ENCODE measurements around the gene CABP2.

Gene CABP2

DNA sequence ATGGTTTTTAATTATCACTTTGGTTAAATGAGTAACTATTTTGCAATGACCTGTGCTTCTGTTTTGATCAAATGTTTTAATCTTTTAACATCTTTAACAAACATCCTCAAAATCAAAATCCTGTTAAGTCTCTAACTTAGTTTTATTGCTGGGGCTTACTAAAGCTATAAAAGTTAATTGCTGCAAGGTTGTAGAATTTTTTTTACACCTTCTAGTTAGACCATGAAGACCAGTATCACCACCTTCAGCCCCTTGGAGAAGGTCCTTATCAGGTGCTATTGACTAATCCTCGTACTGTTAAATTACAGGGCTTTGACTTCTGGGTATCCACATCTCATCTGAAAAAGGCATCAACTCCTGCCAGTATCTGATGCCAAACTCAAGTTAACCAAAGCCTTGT is 12.3 kb upstream of the CABP2 start:
- Histone ChIP-seq H3K27ac (no peak overlapping the region), H3K27me3 (peaks cover 2% of the 10 kb centered on the region), H3K36me3 (no peaks in the 10 kb centered on the region), H3K9me3 (peaks cover 6% of the 10 kb centered on the region), H3K4me1 (ENCODE audit: control insufficient read depth in 1 of 2, insufficient read depth in 1 of 2, low read depth in 1 of 2, low read length in 1 of 2) (no peaks in the 10 kb centered on the region), H3K4me3 (ENCODE audit: low read depth in 1 of 2, low read length in 1 of 2) (no peak overlapping the region)
- TF ChIP-seq, protein P1, sequence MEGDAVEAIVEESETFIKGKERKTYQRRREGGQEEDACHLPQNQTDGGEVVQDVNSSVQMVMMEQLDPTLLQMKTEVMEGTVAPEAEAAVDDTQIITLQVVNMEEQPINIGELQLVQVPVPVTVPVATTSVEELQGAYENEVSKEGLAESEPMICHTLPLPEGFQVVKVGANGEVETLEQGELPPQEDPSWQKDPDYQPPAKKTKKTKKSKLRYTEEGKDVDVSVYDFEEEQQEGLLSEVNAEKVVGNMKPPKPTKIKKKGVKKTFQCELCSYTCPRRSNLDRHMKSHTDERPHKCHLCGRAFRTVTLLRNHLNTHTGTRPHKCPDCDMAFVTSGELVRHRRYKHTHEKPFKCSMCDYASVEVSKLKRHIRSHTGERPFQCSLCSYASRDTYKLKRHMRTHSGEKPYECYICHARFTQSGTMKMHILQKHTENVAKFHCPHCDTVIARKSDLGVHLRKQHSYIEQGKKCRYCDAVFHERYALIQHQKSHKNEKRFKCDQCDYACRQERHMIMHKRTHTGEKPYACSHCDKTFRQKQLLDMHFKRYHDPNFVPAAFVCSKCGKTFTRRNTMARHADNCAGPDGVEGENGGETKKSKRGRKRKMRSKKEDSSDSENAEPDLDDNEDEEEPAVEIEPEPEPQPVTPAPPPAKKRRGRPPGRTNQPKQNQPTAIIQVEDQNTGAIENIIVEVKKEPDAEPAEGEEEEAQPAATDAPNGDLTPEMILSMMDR (IDR thresholded peaks at IDR 0.05), result no peak

DNA sequence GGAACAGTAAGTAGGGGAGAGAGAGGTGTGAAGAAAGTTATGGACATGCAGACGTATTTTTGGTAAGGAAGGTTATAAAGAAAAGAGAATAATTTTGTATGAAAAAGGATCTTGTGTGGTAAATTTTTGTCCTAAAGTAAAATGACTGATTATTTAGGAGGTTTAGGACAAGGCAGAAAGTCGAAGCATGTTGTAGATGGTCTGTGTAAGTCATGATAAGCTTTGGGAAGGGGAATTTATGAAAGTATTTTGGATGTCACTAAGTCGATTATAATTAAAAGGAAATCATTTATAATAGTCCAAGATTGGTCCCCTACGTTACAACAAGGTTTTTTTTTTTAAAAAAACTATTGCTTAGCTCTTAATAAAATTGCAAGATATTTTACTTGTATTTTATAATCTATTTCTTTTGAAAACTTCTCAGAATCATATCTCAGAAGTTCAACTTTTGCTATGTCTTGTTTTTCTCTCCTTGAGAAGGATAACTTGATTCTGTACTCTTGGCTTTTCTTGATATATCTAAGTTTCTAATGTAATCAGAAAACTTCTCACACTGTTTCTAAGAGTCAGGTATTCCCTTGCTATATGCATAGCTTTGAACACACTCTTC is 10.9 kb upstream of the CABP2 start:
- H3K4me3 ChIP-seq (ENCODE audit: low read depth in 1 of 2, low read length in 1 of 2), result no peak overlapping the region
- H3K27me3 ChIP-seq, result peaks cover 16% of the 10 kb centered on the region
- peaks cover 6% of the 10 kb centered on the region for H3K9me3 ChIP-seq
- H3K36me3 ChIP-seq, result no peaks in the 10 kb centered on the region
- H3K4me1 ChIP-seq (ENCODE audit: control insufficient read depth in 1 of 2, insufficient read depth in 1 of 2, low read depth in 1 of 2, low read length in 1 of 2), result no peaks in the 10 kb centered on the region
- TF ChIP-seq, protein P1 (IDR thresholded peaks at IDR 0.05), result no peak
- H3K27ac ChIP-seq, result no peak overlapping the region

DNA sequence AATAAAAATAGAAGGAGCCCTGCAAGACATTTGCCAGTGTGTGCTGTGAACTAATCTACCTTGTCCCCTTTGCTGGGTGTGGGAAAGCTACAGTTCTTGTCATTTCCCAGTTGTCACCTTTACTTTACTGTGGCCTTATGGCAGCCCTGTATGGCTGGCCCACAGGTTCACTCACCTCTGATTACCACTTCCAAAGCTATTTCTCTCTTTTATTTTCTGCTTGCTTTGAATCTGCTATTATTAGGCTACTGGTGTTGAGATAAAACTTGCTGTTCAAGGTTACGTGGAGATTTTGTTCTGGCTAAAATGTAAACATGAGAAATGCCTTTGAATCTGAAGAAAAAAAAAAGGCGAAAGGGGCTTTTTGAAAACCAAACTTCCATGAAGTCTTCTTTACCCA is 9.6 kb upstream of the CABP2 start:
- Histone ChIP-seq H3K4me1 (ENCODE audit: control insufficient read depth in 1 of 2, insufficient read depth in 1 of 2, low read depth in 1 of 2, low read length in 1 of 2) (no peaks in the 10 kb centered on the region), H3K9me3 (peaks cover 6% of the 10 kb centered on the region), H3K4me3 (ENCODE audit: low read depth in 1 of 2, low read length in 1 of 2) (no peak overlapping the region), H3K36me3 (no peaks in the 10 kb centered on the region), H3K27ac (no peak overlapping the region), H3K27me3 (peaks cover 23% of the 10 kb centered on the region)
- TF ChIP-seq, protein P1 (IDR thresholded peaks at IDR 0.05), result no peak

DNA sequence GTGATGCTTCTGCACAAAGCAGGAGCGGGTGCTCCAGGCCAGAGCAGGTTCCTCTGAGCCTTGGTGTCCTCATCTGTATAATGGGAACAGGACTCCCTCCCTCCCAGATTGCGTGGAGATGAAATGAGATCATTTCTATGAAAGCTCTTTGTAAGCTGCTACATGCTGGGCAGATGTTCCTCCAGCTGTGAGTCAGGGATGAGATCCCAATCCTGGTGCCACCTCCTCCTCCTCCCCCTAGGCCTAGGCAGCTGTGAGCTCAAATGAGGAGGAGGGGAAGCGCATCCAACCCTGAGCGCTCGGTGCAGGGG is 7.0 kb upstream of the CABP2 start:
- Histone ChIP-seq H3K9me3 (peaks cover 6% of the 10 kb centered on the region), H3K27me3 (peaks cover 23% of the 10 kb centered on the region), H3K4me1 (ENCODE audit: control insufficient read depth in 1 of 2, insufficient read depth in 1 of 2, low read depth in 1 of 2, low read length in 1 of 2) (no peaks in the 10 kb centered on the region), H3K36me3 (no peaks in the 10 kb centered on the region), H3K27ac (no peak overlapping the region), H3K4me3 (ENCODE audit: low read depth in 1 of 2, low read length in 1 of 2) (no peak overlapping the region)
- TF ChIP-seq, protein P1 (IDR thresholded peaks at IDR 0.05), result no peak

DNA sequence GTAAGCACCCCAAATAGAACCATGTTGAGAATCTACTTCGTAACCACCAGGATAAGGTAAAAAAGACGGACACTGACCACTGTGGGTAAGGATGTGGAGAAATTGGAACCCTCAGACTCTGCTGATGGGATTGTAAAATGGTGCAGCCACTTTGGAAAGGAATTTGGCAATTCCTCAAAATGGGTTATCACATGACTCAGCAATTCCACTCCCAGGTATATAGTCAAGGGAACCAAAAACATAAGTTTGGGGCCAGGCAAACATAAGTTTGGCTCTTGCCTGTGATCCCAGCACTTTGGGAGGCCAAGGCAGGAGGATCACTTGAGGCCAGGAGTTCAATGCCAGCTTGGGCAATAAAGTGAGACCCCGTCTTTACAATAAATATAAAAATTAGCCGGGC is 5.1 kb upstream of the CABP2 start:
- peaks cover 2% of the 10 kb centered on the region for H3K9me3 ChIP-seq
- H3K36me3 ChIP-seq, result no peaks in the 10 kb centered on the region
- no peak overlapping the region for H3K27ac ChIP-seq
- TF ChIP-seq, protein P1 (IDR thresholded peaks at IDR 0.05), result no peak
- H3K4me1 ChIP-seq (ENCODE audit: control insufficient read depth in 1 of 2, insufficient read depth in 1 of 2, low read depth in 1 of 2, low read length in 1 of 2), result no peaks in the 10 kb centered on the region
- H3K27me3 ChIP-seq, result peaks cover 23% of the 10 kb centered on the region
- no peak overlapping the region for H3K4me3 ChIP-seq (ENCODE audit: low read depth in 1 of 2, low read length in 1 of 2)
